Hepatocyte (in vitro differentiated cells): ENCODE measurements around the gene RGS17. TPM values are rescaled to one million over a fixed set of nuclear protein-coding genes. Genes with fewer than 3 reads are reported as not detected.

Experiments used
- DNase-seq: peaks from one replicate; pipeline ENCODE4 v3.0.0-alpha.2; 2016; ENCODE audit warnings: low spot score
- H2AFZ ChIP-seq: fragments of 200-600 bp; sonication (generic); 2 replicates; pipeline ENCODE4 v1.6.0; 2016; ENCODE audit warnings: antibody characterized with exemption, mild to moderate bottlenecking
- H3K27ac ChIP-seq: fragments of 200-600 bp; sonication (generic); 2 replicates; pipeline ENCODE4 v1.5.1; 2016; ENCODE audit warnings: mild to moderate bottlenecking
- H3K27me3 ChIP-seq: fragments of 200-600 bp; sonication (generic); 2 replicates; pipeline ENCODE4 v1.6.1; 2016
- H3K36me3 ChIP-seq: fragments of 200-600 bp; sonication (generic); replicated peaks from 2 replicates; pipeline ENCODE4 v1.5.1; 2016; ENCODE audit warnings: low read depth; ENCODE audit not compliant: insufficient read depth
- H3K4me1 ChIP-seq: fragments of 200-600 bp; sonication (generic); 2 replicates; pipeline ENCODE4 v1.5.1; 2016; ENCODE audit warnings: mild to moderate bottlenecking, moderate library complexity; ENCODE audit not compliant: insufficient read depth
- H3K4me2 ChIP-seq: fragments of 200-600 bp; sonication (generic); 2 replicates; pipeline ENCODE4 v1.6.0; 2016
- H3K4me3 ChIP-seq: fragments of 200-600 bp; sonication (generic); 2 replicates; pipeline ENCODE4 v1.5.1; 2016; ENCODE audit warnings: mild to moderate bottlenecking
- H3K79me2 ChIP-seq: fragments of 200-600 bp; sonication (generic); 2 replicates; pipeline ENCODE4 v1.6.0; 2017; ENCODE audit warnings: mild to moderate bottlenecking
- H3K9me2 ChIP-seq: fragments of 200-600 bp; sonication (generic); replicated peaks from 2 replicates; pipeline ENCODE4 v1.6.0; 2017; ENCODE audit warnings: mild to moderate bottlenecking; ENCODE audit not compliant: insufficient read depth
- H3K9me3 ChIP-seq: fragments of 200-600 bp; sonication (generic); 2 replicates; pipeline ENCODE4 v1.5.1; 2016; ENCODE audit warnings: low read depth, mild to moderate bottlenecking
- H4K20me1 ChIP-seq: fragments of 200-600 bp; sonication (generic); 2 replicates; pipeline ENCODE4 v1.6.0; 2016; ENCODE audit warnings: mild to moderate bottlenecking; ENCODE audit not compliant: insufficient read depth, poor library complexity, severe bottlenecking
- EZH2 ChIP-seq: fragments of 200-600 bp; sonication (generic); IDR thresholded peaks from 2 replicates; pipeline ENCODE4 v1.6.1; 2016; ENCODE audit warnings: antibody characterized with exemption, mild to moderate bottlenecking, borderline replicate concordance
- EZH2phosphoT487 ChIP-seq: fragments of 200-600 bp; sonication (generic); IDR thresholded peaks from one replicate; pipeline ENCODE4 v1.6.1; 2018; ENCODE audit warnings: antibody characterized with exemption, mild to moderate bottlenecking, low read depth, moderate library complexity; ENCODE audit not compliant: unreplicated experiment, severe bottlenecking
- WGBS: methylation state at CpG from one replicate; pipeline ENCODE4 v1.1.6; 2016; ENCODE audit warnings: low lambda C conversion rate; ENCODE audit errors: missing lambda C conversion rate; 5-methylcytosine and 5-hydroxymethylcytosine counted together
- polyA plus RNA-seq: library from polyadenylated mRNA; unstranded; fragments of >200 nt; fragmentation: Nextera tagmentation; extraction: Ambion mirVana; gene quantifications from 2 replicates; pipeline ENCODE4 v1.2.1, GENCODE V29; 2016
- total RNA-seq: library from RNA; depleted of rRNA; stranded (reverse); fragments of >200 nt; gene quantifications from 2 replicates; pipeline ENCODE4 v1.2.3, GENCODE V29; 2014
- TF ChIP-seq, protein P1 (sequence below): fragments of 200-600 bp; sonication (generic); IDR thresholded peaks from 2 replicates; pipeline ENCODE4 v1.5.1; 2016; ENCODE audit warnings: antibody characterized with exemption, mild to moderate bottlenecking; ENCODE audit not compliant: poor library complexity

Gene RGS17
- total and polyA plus RNA-seq, 2 experiments from 2014 or later = 0.27 to 0.97 TPM

DNA sequence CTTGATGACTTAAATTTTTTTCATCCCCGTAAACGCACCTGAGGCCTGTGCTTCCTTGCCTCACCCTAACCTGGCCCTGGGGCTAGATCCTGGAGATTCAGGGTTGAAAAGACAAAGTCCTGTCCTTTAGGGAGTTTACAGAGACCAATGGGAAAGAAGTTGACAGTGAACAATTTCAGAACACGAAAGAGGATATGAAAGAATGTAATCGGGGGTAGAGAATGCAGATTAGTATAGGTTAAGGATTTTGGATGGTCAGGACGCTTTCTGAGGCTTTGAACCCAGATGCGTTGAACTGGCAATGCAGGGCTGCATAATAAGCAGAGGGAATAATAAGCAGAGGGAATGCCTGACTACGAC is 146.6 kb downstream of the RGS17 start:
- peaks cover 33% of the 10 kb centered on the region for H4K20me1 ChIP-seq
- no peak for TF ChIP-seq EZH2
- TF ChIP-seq, protein P1, sequence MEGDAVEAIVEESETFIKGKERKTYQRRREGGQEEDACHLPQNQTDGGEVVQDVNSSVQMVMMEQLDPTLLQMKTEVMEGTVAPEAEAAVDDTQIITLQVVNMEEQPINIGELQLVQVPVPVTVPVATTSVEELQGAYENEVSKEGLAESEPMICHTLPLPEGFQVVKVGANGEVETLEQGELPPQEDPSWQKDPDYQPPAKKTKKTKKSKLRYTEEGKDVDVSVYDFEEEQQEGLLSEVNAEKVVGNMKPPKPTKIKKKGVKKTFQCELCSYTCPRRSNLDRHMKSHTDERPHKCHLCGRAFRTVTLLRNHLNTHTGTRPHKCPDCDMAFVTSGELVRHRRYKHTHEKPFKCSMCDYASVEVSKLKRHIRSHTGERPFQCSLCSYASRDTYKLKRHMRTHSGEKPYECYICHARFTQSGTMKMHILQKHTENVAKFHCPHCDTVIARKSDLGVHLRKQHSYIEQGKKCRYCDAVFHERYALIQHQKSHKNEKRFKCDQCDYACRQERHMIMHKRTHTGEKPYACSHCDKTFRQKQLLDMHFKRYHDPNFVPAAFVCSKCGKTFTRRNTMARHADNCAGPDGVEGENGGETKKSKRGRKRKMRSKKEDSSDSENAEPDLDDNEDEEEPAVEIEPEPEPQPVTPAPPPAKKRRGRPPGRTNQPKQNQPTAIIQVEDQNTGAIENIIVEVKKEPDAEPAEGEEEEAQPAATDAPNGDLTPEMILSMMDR = no peak
- TF ChIP-seq EZH2phosphoT487 = no peak
- no peaks in the 10 kb centered on the region for H3K27me3 ChIP-seq
- peaks cover 64% of the 10 kb centered on the region for H3K79me2 ChIP-seq
- H3K4me1 ChIP-seq = peaks cover 28% of the 10 kb centered on the region
- H3K4me3 ChIP-seq = peak overlapping the region; percentile 63
- H3K9me2 ChIP-seq = no peaks in the 10 kb centered on the region
- H3K36me3 ChIP-seq = no peaks in the 10 kb centered on the region
- peak overlapping the region; percentile 84 for H3K27ac ChIP-seq
- peak overlapping the region; percentile 89 for H2AFZ ChIP-seq
- no peak for DNase-seq
- 10% methylated on average over 7 of the region's 7 CpGs for WGBS
- H3K9me3 ChIP-seq = no peaks in the 10 kb centered on the region
- peak overlapping the region; percentile 87 for H3K4me2 ChIP-seq

DNA sequence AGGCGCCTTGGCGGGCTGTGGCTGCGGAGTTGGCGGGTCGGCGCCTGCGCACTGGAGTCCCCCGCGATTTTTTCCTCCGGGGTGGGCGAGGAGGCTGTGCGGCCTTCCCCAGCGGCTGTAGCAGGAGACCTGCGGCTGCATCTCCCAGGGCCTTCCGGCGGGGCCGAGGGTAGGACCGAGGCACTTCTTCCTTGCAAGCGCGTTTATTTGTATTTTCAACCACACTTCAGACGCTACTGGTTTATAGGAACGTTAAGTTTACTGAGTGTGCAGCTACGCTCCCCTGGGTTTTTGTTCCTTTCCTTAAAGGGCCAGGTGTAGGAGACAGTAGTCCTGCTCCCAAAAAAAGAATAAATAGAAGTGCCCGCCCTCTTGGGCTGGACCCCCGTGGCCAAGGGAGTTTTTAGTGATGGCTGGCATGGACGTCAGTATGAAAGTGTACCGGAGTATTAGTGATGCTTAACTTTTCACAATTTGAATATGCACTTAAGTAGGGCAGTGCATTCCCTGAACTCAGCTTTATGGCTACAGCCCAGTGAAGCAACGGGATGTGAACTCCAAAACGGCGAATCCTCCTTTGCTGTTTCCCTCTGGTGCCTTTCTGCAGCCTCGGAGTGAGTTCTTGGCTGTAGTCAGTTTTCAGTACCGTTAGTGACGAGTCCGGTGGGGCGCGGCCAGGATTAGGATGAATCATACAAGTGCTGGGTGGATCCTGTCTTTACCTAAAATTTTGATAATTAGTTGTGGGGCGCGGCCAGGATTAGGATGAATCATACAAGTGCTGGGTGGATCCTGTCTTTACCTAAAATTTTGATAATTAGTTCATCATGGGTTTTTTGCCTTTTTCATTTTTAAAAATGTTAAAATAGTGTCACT is 147.2 kb downstream of the RGS17 start:
- no peaks in the 10 kb centered on the region for H3K27me3 ChIP-seq
- H4K20me1 ChIP-seq = peaks cover 36% of the 10 kb centered on the region
- H2AFZ ChIP-seq = peak overlapping the region; percentile 89
- no peaks in the 10 kb centered on the region for H3K9me3 ChIP-seq
- peaks cover 70% of the 10 kb centered on the region for H3K79me2 ChIP-seq
- H3K36me3 ChIP-seq = no peaks in the 10 kb centered on the region
- H3K4me3 ChIP-seq = peak overlapping the region; percentile 63
- H3K4me2 ChIP-seq = peak overlapping the region; percentile 87
- under 1% methylated on average over 38 of the region's 38 CpGs for WGBS
- TF ChIP-seq EZH2 (no peak), EZH2phosphoT487 (no peak)
- TF ChIP-seq, protein P1 = no peak
- H3K27ac ChIP-seq = peak overlapping the region; percentile 84
- peak; percentile 98 for DNase-seq
- H3K4me1 ChIP-seq = peaks cover 28% of the 10 kb centered on the region
- no peaks in the 10 kb centered on the region for H3K9me2 ChIP-seq

DNA sequence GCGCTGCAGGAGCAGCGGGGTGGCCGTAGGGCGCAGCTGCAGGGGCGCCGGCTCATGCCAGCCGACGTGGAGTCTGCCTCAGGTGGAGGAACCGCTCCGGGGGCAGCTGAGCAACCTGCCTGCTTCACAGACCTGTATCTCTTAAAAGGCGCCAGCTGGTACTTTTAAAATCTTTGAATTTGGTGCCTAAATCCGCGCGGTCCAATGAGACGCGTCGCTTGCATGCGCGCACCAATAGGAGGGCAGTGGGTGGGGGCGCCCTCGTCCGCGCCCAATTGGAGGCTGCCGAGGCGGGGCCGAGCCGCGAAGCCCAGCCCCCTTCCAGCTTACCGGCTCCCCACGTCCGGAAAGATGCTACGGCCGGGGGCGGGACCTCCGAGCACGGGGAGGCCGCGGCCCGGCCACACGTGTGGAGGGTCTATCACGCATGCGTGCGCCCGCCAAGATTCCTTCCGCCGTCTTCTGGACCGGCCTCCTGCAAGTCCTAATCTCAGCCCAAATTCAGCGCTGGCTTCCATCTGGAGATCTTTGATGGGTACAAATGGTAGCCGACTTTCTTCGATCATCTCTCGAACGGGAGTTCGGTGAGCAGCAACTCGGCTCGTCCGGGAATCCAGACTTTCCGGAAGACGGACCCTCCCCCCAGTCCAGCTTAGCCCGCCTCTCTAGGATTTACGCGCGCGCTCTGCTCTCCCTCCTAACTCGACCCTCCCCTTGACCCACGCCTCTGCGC is 148.0 kb downstream of the RGS17 start, which contains the start of gene FBXO5:
FBXO5 (minus strand) TSS at position 138 of the 733 bp plus-strand sequence; CDS start at position 56, 82 bp downstream.
- H3K4me1 ChIP-seq = peaks cover 28% of the 10 kb centered on the region
- peak; percentile 99 for DNase-seq
- 1% methylated on average over 63 of the region's 66 CpGs for WGBS
- H2AFZ ChIP-seq = peak within 1 kb of the TSS; percentile 89
- no peaks in the 10 kb centered on the region for H3K9me2 ChIP-seq
- H3K9me3 ChIP-seq = no peaks in the 10 kb centered on the region
- H3K79me2 ChIP-seq = peaks cover 78% of the 10 kb centered on the region
- H4K20me1 ChIP-seq = peaks cover 36% of the 10 kb centered on the region
- H3K27me3 ChIP-seq = no peaks in the 10 kb centered on the region
- H3K36me3 ChIP-seq = no peaks in the 10 kb centered on the region
- TF ChIP-seq, protein P1 = no peak
- TF ChIP-seq EZH2 (no peak), EZH2phosphoT487 (no peak)
- H3K4me2 ChIP-seq = peak within 1 kb of the TSS; percentile 87
- peak within 1 kb of the TSS; percentile 84 for H3K27ac ChIP-seq
- peak within 1 kb of the TSS; percentile 63 for H3K4me3 ChIP-seq
